Loucy (cell line): ENCODE measurements around the gene CBX2.

Experiments
- H2AFZ ChIP-seq: fragments of 200-600 bp; sonication (generic); 2 replicates; pipeline ENCODE4 v1.6.0; 2016; ENCODE audit warnings: antibody characterized with exemption, mild to moderate bottlenecking, low read length, moderate library complexity
- H3F3A ChIP-seq: fragments of 200-600 bp; 2 replicates; pipeline ENCODE4 v1.6.0; 2016; ENCODE audit warnings: antibody characterized with exemption, low read depth, mild to moderate bottlenecking
- H3K27me3 ChIP-seq: fragments of 200-600 bp; sonication (generic); 2 replicates; pipeline ENCODE4 v1.6.1; 2014; ENCODE audit warnings: low read length, mild to moderate bottlenecking; ENCODE audit not compliant: insufficient read depth, poor library complexity, severe bottlenecking
- H3K36me3 ChIP-seq: fragments of 200-600 bp; sonication (generic); 2 replicates; pipeline ENCODE4 v1.6.1; 2016; ENCODE audit warnings: low read length; ENCODE audit not compliant: insufficient read depth
- H3K4me1 ChIP-seq: fragments of 200-600 bp; sonication (generic); 2 replicates; pipeline ENCODE4 v1.5.1; 2014; ENCODE audit warnings: low read length, mild to moderate bottlenecking; ENCODE audit not compliant: insufficient read depth, poor library complexity, severe bottlenecking
- H3K4me2 ChIP-seq: fragments of 200-600 bp; sonication (generic); 2 replicates; pipeline ENCODE4 v1.6.0; 2014; ENCODE audit warnings: antibody characterized with exemption, low read length, low read depth, mild to moderate bottlenecking; ENCODE audit not compliant: poor library complexity, severe bottlenecking
- H3K4me3 ChIP-seq: fragments of 200-600 bp; sonication (generic); 2 replicates; pipeline ENCODE4 v1.5.1; 2014; ENCODE audit warnings: low read length, mild to moderate bottlenecking, mixed read lengths; ENCODE audit not compliant: poor library complexity, severe bottlenecking
- H3K79me2 ChIP-seq: fragments of 200-600 bp; sonication (generic); 2 replicates; pipeline ENCODE4 v1.6.1; 2014; ENCODE audit warnings: low read length; ENCODE audit not compliant: insufficient read depth
- H3K9ac ChIP-seq: fragments of 200-600 bp; sonication (generic); 2 replicates; pipeline ENCODE4 v1.6.0; 2014; ENCODE audit warnings: mild to moderate bottlenecking, low read depth, low read length, moderate library complexity; ENCODE audit not compliant: poor library complexity, severe bottlenecking
- H3K9me2 ChIP-seq: fragments of 200-600 bp; sonication (generic); replicated peaks from 2 replicates; pipeline ENCODE4 v1.6.1; 2016; ENCODE audit warnings: low read depth, low read length, mixed read lengths
- H3K9me3 ChIP-seq: fragments of 200-600 bp; sonication (generic); 2 replicates; pipeline ENCODE4 v1.6.1; 2014; ENCODE audit warnings: mild to moderate bottlenecking, antibody characterized with exemption, low read length, low read depth; ENCODE audit not compliant: insufficient read depth
- H4K20me1 ChIP-seq: fragments of 200-600 bp; sonication (generic); 2 replicates; pipeline ENCODE4 v1.6.0; 2014; ENCODE audit warnings: antibody characterized with exemption, low read length, mild to moderate bottlenecking; ENCODE audit not compliant: insufficient read depth, poor library complexity, severe bottlenecking
- CTCF ChIP-seq: fragments of 200-600 bp; sonication (generic); conservative IDR thresholded peaks from 2 replicates; pipeline ENCODE4 v1.5.1; 2014; ENCODE audit warnings: mild to moderate bottlenecking, antibody characterized with exemption, low read length
- EZH2phosphoT487 ChIP-seq: fragments of 200-600 bp; IDR thresholded peaks from 2 replicates; pipeline ENCODE4 v1.6.1; 2018; ENCODE audit warnings: antibody characterized with exemption, mild to moderate bottlenecking, moderate library complexity, borderline replicate concordance

The CBX2 gene

GRCh38 chr17:79729761-79730160 lies 48.2 kb upstream of the CBX2 start:
- H3K4me2 ChIP-seq, result no peak overlapping the region
- no peaks in the 10 kb centered on the region for H3K27me3 ChIP-seq
- no peak overlapping the region for H3K9ac ChIP-seq
- no peaks in the 10 kb centered on the region for H3F3A ChIP-seq
- no peaks in the 10 kb centered on the region for H3K4me1 ChIP-seq
- no peaks in the 10 kb centered on the region for H3K36me3 ChIP-seq
- no peaks in the 10 kb centered on the region for H3K9me3 ChIP-seq
- H3K9me2 ChIP-seq, result no peaks in the 10 kb centered on the region
- no peak overlapping the region for H2AFZ ChIP-seq
- no peaks in the 10 kb centered on the region for H4K20me1 ChIP-seq
- TF ChIP-seq CTCF, result no peak
- TF ChIP-seq EZH2phosphoT487, result no peak
- H3K79me2 ChIP-seq, result no peaks in the 10 kb centered on the region
- no peak overlapping the region for H3K4me3 ChIP-seq

GRCh38 chr17:79730437-79730768 lies 47.5 kb upstream of the CBX2 start:
- H3K79me2 ChIP-seq, result no peaks in the 10 kb centered on the region
- no peaks in the 10 kb centered on the region for H3K4me1 ChIP-seq
- H4K20me1 ChIP-seq, result no peaks in the 10 kb centered on the region
- no peak overlapping the region for H3K4me3 ChIP-seq
- H3F3A ChIP-seq, result no peaks in the 10 kb centered on the region
- no peaks in the 10 kb centered on the region for H3K9me2 ChIP-seq
- H3K9me3 ChIP-seq, result no peaks in the 10 kb centered on the region
- H2AFZ ChIP-seq, result no peak overlapping the region
- H3K4me2 ChIP-seq, result no peak overlapping the region
- H3K9ac ChIP-seq, result no peak overlapping the region
- no peaks in the 10 kb centered on the region for H3K36me3 ChIP-seq
- TF ChIP-seq CTCF, result no peak
- TF ChIP-seq EZH2phosphoT487, result no peak
- H3K27me3 ChIP-seq, result no peaks in the 10 kb centered on the region

- Histone ChIP-seq H3K4me2 (no peak within 1 kb of the TSS), H3K9me2 (no peaks in the 10 kb centered on the region), H3K79me2 (no peaks in the 10 kb centered on the region), H4K20me1 (no peaks in the 10 kb centered on the region), H2AFZ (no peak within 1 kb of the TSS), H3K9me3 (no peaks in the 10 kb centered on the region), H3K4me1 (no peaks in the 10 kb centered on the region), H3K9ac (no peak within 1 kb of the TSS), H3K27me3 (no peaks in the 10 kb centered on the region), H3F3A (no peaks in the 10 kb centered on the region), H3K36me3 (no peaks in the 10 kb centered on the region), H3K4me3 (no peak within 1 kb of the TSS)
- TF ChIP-seq EZH2phosphoT487 (no peak), CTCF (no peak)
These were observed 47.0 kb upstream of the CBX2 start, which contains the start of gene ENPP7 for GRCh38 chr17:79730769-79731483. Gene ENPP7 (plus strand): TSS chr17:79730943. CDS start chr17:79731140, 197 bp downstream.
